ENCODE measurements around the gene NFIA. TPM values are rescaled to one million over a fixed set of nuclear protein-coding genes. Genes with fewer than 3 reads are reported as not detected.

Gene NFIA
- polyA plus RNA-seq, 3 donors = 1.4 to 5.3 (median 2.4) TPM

GRCh38 chr1:61389194-61389925 is 307.0 kb downstream of the NFIA start:
- Histone ChIP-seq H3K27me3 (ENCODE audit: control insufficient read depth in 2 of 2, insufficient read depth in 2 of 2, low read length in 2 of 2) (no peaks in the 10 kb centered on the region), H3K9me3 (replicated peaks in 1 of 2; ENCODE audit: control insufficient read depth in 1 of 2, insufficient read depth in 1 of 2, low read length in 2 of 2) (peaks cover 0 to 5% of the 10 kb centered on the region in 2 donors), H3K4me1 (ENCODE audit: control insufficient read depth in 1 of 2, insufficient read depth in 2 of 2, low read length in 2 of 2) (no peaks in the 10 kb centered on the region), H3K4me3 (replicated peaks in 1 of 3; ENCODE audit: low read depth in 2 of 3, low read length in 3 of 3) (no peak overlapping the region), H4K20me1 (ENCODE audit: insufficient read depth, low read length) (no peaks in the 10 kb centered on the region), H3K4me2 (replicated peaks; ENCODE audit: extremely low read depth, low read length, poor library complexity, severe bottlenecking) (no peak overlapping the region), H2AFZ (ENCODE audit: insufficient read depth, low read depth, low read length, poor library complexity, severe bottlenecking) (no peak overlapping the region), H3K79me2 (ENCODE audit: insufficient read depth, low read length) (no peaks in the 10 kb centered on the region), H3K9ac (ENCODE audit: insufficient read depth, low read length, poor library complexity, severe bottlenecking) (no peak overlapping the region), H3K27ac (ENCODE audit: low read depth in 1 of 2, low read length in 2 of 2) (no peak overlapping the region), H3K36me3 (replicated peaks in 1 of 2; ENCODE audit: control insufficient read depth in 1 of 2, insufficient read depth in 2 of 2, low read length in 2 of 2) (no peaks in the 10 kb centered on the region)
- no peak overlapping the region for H3K27ac Mint-ChIP-seq
- no peak overlapping the region for H3K4me3 Mint-ChIP-seq
- H3K4me1 Mint-ChIP-seq = no peaks in the 10 kb centered on the region
- peaks cover 2 to 9% (median 5%) of the 10 kb centered on the region in 7 donors for H3K9me3 Mint-ChIP-seq
- no peak for DNase-seq
- TF ChIP-seq, protein P1, sequence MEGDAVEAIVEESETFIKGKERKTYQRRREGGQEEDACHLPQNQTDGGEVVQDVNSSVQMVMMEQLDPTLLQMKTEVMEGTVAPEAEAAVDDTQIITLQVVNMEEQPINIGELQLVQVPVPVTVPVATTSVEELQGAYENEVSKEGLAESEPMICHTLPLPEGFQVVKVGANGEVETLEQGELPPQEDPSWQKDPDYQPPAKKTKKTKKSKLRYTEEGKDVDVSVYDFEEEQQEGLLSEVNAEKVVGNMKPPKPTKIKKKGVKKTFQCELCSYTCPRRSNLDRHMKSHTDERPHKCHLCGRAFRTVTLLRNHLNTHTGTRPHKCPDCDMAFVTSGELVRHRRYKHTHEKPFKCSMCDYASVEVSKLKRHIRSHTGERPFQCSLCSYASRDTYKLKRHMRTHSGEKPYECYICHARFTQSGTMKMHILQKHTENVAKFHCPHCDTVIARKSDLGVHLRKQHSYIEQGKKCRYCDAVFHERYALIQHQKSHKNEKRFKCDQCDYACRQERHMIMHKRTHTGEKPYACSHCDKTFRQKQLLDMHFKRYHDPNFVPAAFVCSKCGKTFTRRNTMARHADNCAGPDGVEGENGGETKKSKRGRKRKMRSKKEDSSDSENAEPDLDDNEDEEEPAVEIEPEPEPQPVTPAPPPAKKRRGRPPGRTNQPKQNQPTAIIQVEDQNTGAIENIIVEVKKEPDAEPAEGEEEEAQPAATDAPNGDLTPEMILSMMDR (IDR thresholded peaks at IDR 0.05) = no peak
- 80% methylated on average over 1 of the region's 3 CpGs for WGBS (ENCODE audit: insufficient coverage)
- peaks cover 0 to 3% (median 0%) of the 10 kb centered on the region in 3 donors for H3K27me3 Mint-ChIP-seq (ENCODE audit: low read depth in 3 of 3)
- intact Hi-C loops (cut with micrococcal nuclease) = no loop called here
- peaks cover 17 to 32% of the 10 kb centered on the region in 2 donors for H3K36me3 Mint-ChIP-seq

DNA sequence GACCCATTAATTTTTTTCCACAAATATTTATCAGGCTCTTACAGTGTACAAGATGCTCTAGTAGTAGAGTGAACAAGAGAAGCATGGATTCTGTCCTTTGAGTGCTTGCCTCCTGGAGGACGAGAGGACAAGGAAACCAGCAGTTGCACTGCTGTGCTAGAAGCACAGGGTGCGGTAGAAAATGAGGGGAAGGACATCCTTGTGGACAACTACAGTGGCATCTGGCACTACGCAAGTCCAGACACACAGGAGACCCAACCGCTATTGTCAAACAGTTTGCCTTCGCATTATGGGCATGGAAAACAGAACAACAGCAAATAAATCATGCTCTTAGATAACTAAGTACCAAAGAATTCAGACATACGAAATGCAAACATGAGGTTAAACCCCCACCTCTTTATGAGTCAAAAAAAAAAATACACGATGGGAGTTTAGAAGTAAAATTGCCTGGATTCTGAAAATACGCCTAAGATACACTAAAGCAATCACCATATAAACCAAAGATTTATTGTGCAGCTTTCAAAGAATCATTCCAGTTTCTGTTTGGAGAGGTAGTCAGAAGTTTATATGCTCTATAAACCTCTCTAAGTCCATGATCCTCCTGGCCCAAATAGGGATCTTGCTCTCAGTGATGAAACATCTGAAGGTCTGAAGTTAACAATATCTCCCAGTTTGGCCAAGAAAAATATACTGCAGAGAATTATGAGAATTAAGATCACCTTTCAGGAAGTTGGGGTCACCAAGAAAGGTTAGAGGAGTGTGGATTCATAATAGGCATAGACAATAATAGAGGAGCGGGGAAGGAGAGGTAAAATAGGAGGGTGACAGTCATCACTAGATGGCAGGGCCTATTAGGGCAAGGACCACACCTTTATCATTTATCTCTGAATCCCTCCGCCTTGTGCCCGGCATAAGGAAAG is 307.8 kb downstream of the NFIA start:
- Histone ChIP-seq H3K4me1 (ENCODE audit: control insufficient read depth in 1 of 2, insufficient read depth in 2 of 2, low read length in 2 of 2) (peaks cover 0 to 3% of the 10 kb centered on the region in 2 donors), H3K36me3 (replicated peaks in 1 of 2; ENCODE audit: control insufficient read depth in 1 of 2, insufficient read depth in 2 of 2, low read length in 2 of 2) (no peaks in the 10 kb centered on the region), H3K9me3 (replicated peaks in 1 of 2; ENCODE audit: control insufficient read depth in 1 of 2, insufficient read depth in 1 of 2, low read length in 2 of 2) (peaks cover 0 to 5% of the 10 kb centered on the region in 2 donors), H3K27ac (ENCODE audit: low read depth in 1 of 2, low read length in 2 of 2) (no peak overlapping the region), H4K20me1 (ENCODE audit: insufficient read depth, low read length) (no peaks in the 10 kb centered on the region), H3K79me2 (ENCODE audit: insufficient read depth, low read length) (no peaks in the 10 kb centered on the region), H3K9ac (ENCODE audit: insufficient read depth, low read length, poor library complexity, severe bottlenecking) (no peak overlapping the region), H2AFZ (ENCODE audit: insufficient read depth, low read depth, low read length, poor library complexity, severe bottlenecking) (no peak overlapping the region), H3K27me3 (ENCODE audit: control insufficient read depth in 2 of 2, insufficient read depth in 2 of 2, low read length in 2 of 2) (no peaks in the 10 kb centered on the region), H3K4me3 (replicated peaks in 1 of 3; ENCODE audit: low read depth in 2 of 3, low read length in 3 of 3) (no peak overlapping the region), H3K4me2 (replicated peaks; ENCODE audit: extremely low read depth, low read length, poor library complexity, severe bottlenecking) (no peak overlapping the region)
- intact Hi-C loops (cut with micrococcal nuclease) = no loop called here
- Mint-ChIP-seq H3K9me3 (peaks cover 2 to 9% (median 5%) of the 10 kb centered on the region in 7 donors), H3K27me3 (ENCODE audit: low read depth in 3 of 3) (peaks cover 0 to 3% (median 0%) of the 10 kb centered on the region in 3 donors), H3K4me3 (no peak overlapping the region), H3K4me1 (peaks cover 7% of the 10 kb centered on the region), H3K36me3 (peaks cover 14 to 28% of the 10 kb centered on the region in 2 donors), H3K27ac (no peak overlapping the region)
- DNase-seq = no peak
- WGBS (ENCODE audit: insufficient coverage) = 100% methylated on average over 4 of the region's 11 CpGs
- TF ChIP-seq, protein P1 (IDR thresholded peaks at IDR 0.05) = no peak
